HepG2 (cell line): ENCODE results near the gene DMKN. TPM values are rescaled to one million over a fixed set of nuclear protein-coding genes. Genes with fewer than 3 reads are reported as not detected.
A peak's percentile ranks its signal among the peaks of the same experiment; 100 is the strongest.

Experiments
- ATF3 ChIP-seq: sonication (generic); formaldehyde crosslinking; IDR thresholded peaks from 2 replicates; pipeline ENCODE4 v1.4.0; 2020; ENCODE audit warnings: missing genetic modification reagents
- CEBPZ ChIP-seq: IDR thresholded peaks from 2 replicates; pipeline ENCODE4 v1.6.1; 2012; ENCODE audit warnings: low read length, improper control_type of control experiment
- GMEB1 ChIP-seq: sonication (generic); formaldehyde crosslinking; IDR thresholded peaks from 2 replicates; pipeline ENCODE4 v1.5.1; 2020; ENCODE audit warnings: missing genetic modification reagents, mild to moderate bottlenecking, borderline replicate concordance
- GMEB2 ChIP-seq: IDR thresholded peaks from 2 replicates; pipeline ENCODE4 v1.6.1; 2016; ENCODE audit warnings: missing biosample characterization, missing genetic modification reagents, low read depth
- NFATC3 ChIP-seq: sonication (generic); formaldehyde crosslinking; IDR thresholded peaks from 2 replicates; pipeline ENCODE4 v1.5.1; 2020; ENCODE audit warnings: mild to moderate bottlenecking, missing genetic modification reagents
- NR0B2 ChIP-seq: sonication (generic); formaldehyde crosslinking; IDR thresholded peaks from 2 replicates; pipeline ENCODE4 v1.4.0; 2020; ENCODE audit warnings: mild to moderate bottlenecking, missing genetic modification reagents
- RARA ChIP-seq: IDR thresholded peaks from 2 replicates; pipeline ENCODE4 v1.6.1; 2016; ENCODE audit warnings: missing genetic modification reagents, missing compliant biosample characterization
- REST ChIP-seq, 2 experiments: IDR thresholded peaks; 2 replicates each; pipeline ENCODE4 v1.6.1; 2011 to 2012; ENCODE audit warnings: low read length in 2 of 2, borderline replicate concordance in 1 of 2, low read depth in 1 of 2, mild to moderate bottlenecking in 1 of 2, moderate library complexity in 1 of 2
- RXRA ChIP-seq: sonication (generic); formaldehyde crosslinking; IDR thresholded peaks from 2 replicates; pipeline ENCODE4 v1.5.1; 2020; ENCODE audit warnings: missing genetic modification reagents
- SAP130 ChIP-seq: IDR thresholded peaks from 2 replicates; pipeline ENCODE4 v1.6.1; 2016; ENCODE audit warnings: low read depth
- U2AF1 ChIP-seq: fragments of 200-400 bp; formaldehyde crosslinking; optimal IDR thresholded peaks from 2 replicates; pipeline ENCODE3; 2017; ENCODE audit warnings: mild to moderate bottlenecking, low read depth, low read length
- ZFP1 ChIP-seq: IDR thresholded peaks from 2 replicates; pipeline ENCODE4 v1.6.1; 2016
- ZNF513 ChIP-seq: sonication (generic); formaldehyde crosslinking; conservative IDR thresholded peaks from 2 replicates; pipeline ENCODE4 v1.5.0; 2020; ENCODE audit warnings: missing genetic modification reagents
- ZNF562 ChIP-seq: sonication (generic); formaldehyde crosslinking; IDR thresholded peaks from 2 replicates; pipeline ENCODE4 v1.8.0; 2022; ENCODE audit warnings: missing genetic modification reagents, borderline replicate concordance
- ZNF619 ChIP-seq: sonication (generic); formaldehyde crosslinking; IDR thresholded peaks from 2 replicates; pipeline ENCODE4 v1.4.0; 2020; ENCODE audit warnings: mild to moderate bottlenecking, missing genetic modification reagents
- polyA plus RNA-seq, 8 experiments: library from polyadenylated mRNA; depleted of rRNA in 3 of 8; stranded (reverse) in 7 of 8; unstranded in 1 of 8; fragments of >200 nt; fragmentation: Illumina TruSeq in 4 of 8; extraction: Trizol in 4 of 8; gene quantifications; 2 replicates each; pipeline versions ENCODE4 v1.2.1 to v1.2.3, GENCODE V29; 2011 to 2016; ENCODE audit warnings: low read depth in 4 of 8, missing spikeins in 1 of 8, mixed read lengths in 1 of 8; ENCODE audit not compliant: insufficient read depth in 1 of 8
- total RNA-seq, 5 experiments: library from RNA; depleted of rRNA; stranded (reverse); fragments of >200 nt; fragmentation: Illumina TruSeq; extraction: Trizol; gene quantifications; 2 replicates each; pipeline ENCODE4 v1.2.3, GENCODE V29; 2016; ENCODE audit warnings: low read depth in 1 of 5

DMKN gene
- total and polyA plus RNA-seq, 2 of the 13 experiments (the other 11 are each of a cell fraction or from before 2014, with no cell fraction given), result 50.8 to 57.1 TPM

- no peak for TF ChIP-seq RARA (CRISPR knock-in tag)
- no peak for TF ChIP-seq REST (IDR thresholded peaks at IDR 0.05; ENCODE audit: borderline replicate concordance in 1 of 2, low read depth in 1 of 2, low read length in 2 of 2)
- TF ChIP-seq SAP130 (CRISPR knock-in tag), result peak; percentile 25; the same call in 1 of the 2 replicates
- no peak for TF ChIP-seq ZFP1 (CRISPR knock-in tag)
- peak; percentile 10; the same call in 1 of the 2 replicates for TF ChIP-seq RXRA
- TF ChIP-seq ZNF619 (CRISPR knock-in tag), result no peak
- no peak for TF ChIP-seq ZNF513 (CRISPR knock-in tag)
- TF ChIP-seq GMEB2 (CRISPR knock-in tag), result no peak
- no peak for TF ChIP-seq GMEB1 (CRISPR knock-in tag)
- TF ChIP-seq NFATC3, result no peak
- no peak for TF ChIP-seq ZNF562 (CRISPR knock-in tag)
- TF ChIP-seq NR0B2 (CRISPR knock-in tag), result no peak
- TF ChIP-seq U2AF1, result no peak
- TF ChIP-seq ATF3 (CRISPR knock-in tag), result no peak
- TF ChIP-seq CEBPZ, result no peak
These were observed 18.1 kb downstream of the DMKN start (continued) for GRCh38 chr19:35495107-35496064.
